Superior temporal gyrus (tissue), 1 donor: ENCODE results near the gene PYGO2.

Experiments
- DNase-seq: peaks from one replicate; pipeline ENCODE4 v3.0.0-alpha.2; 2016; ENCODE audit errors: extremely low spot score

PYGO2 gene

DNA sequence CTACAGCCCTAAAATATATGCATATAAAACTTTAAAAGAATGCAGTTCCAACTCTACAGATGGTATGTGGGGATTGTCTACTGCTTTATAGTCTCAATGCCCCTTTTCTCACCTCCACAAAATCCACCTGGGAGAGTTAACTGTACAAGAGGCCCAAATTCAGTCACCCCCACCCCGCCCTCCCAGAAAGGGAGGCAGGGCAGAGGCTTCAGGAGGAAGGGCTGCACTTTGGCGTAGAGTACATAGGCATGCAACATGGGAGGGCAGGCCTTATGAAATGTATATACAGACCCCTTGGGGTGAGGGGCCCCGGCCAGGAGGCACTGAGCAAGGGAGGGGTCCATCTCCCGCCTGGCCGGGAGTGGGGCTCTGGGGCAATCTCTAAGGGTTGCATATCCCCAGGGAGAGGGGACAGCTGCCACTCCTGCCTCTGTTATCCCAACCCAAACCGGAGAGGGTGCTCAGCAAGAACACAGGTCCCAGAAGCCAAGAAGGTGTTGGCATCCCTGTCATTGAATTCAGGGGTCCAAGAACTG lies 1.3 kb upstream of the PYGO2 start:
- no peak for DNase-seq

DNA sequence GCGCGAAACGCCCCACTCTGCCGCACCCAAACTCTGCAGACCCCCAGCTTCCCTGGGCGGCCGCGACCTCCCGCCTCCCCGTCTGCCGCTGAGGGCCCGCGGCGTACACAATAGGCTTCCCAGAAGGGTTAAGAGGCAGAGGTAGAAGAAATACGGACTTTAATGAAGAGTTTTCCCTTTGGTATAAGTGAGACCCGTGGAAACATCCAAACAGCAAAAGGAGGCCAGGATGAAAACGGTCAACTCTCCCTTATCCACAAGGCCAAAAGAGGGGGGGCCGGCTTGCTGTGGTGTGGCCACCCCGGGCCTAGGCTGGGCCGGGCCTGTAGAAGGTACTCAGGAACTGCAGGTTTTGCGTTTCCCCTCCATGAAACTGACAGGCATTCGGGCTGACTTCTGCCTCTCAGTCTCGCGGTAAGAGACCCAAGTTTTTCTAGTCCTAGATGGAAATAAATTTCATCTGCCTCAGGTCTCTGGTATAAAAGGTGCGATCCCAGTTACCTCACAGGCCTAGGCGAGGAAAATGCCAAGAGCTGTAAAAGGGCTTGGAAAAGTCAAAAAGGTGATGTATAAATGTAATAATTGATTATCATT lies 671 bp upstream of the PYGO2 start:
- peak; percentile 30 for DNase-seq

DNA sequence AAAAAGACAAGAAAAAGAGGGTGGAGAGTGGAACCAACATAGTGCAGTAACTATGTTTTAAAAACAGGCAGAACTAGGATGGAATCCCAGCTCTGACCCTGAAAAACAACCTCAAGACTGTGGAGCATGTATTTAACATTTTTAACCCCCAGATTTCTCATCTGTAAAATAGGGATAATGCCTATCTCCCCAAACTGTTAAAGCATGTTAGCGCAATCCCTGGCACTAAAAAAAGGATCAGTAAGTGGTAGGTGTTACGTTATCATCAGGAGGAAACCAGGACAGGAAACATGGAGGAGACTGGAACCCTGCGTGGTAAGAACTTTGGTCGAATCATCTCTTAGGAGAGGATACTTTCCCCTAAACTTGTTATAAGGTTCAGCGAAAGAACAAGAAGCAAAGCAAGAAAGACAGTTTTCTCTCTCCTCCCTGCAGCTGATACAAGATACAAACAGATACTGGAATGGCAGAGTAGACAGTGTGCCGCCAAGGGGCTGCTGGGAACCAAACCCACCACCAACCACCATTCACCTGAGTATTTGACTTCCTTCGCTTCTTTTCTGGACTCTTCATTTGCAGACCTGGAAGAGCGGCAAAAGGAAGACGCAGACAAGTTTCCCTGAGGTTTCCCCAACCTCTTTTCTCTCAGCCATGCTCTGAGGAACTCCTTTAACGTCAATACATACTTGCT lies 991 bp downstream of the PYGO2 start:
- peak; percentile 15 for DNase-seq

DNA sequence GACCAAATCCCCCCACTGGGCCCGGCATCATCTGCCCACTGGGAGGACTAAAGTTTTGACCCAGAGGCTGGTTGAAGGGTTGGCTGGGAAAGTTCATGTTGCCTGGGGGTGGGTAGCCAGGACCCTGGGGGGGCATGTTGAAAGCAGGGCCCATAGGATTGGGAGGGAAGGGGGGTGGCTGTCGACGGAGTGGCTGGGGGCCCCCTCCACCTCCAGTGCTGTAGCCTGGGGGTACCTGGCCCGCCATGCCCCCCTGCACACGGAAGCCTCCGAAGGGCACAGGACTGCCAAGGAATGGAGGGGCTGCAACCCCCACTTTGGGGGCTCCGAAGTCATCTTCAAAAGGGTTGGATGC lies 2.2 kb downstream of the PYGO2 start:
- DNase-seq: no peak

DNA sequence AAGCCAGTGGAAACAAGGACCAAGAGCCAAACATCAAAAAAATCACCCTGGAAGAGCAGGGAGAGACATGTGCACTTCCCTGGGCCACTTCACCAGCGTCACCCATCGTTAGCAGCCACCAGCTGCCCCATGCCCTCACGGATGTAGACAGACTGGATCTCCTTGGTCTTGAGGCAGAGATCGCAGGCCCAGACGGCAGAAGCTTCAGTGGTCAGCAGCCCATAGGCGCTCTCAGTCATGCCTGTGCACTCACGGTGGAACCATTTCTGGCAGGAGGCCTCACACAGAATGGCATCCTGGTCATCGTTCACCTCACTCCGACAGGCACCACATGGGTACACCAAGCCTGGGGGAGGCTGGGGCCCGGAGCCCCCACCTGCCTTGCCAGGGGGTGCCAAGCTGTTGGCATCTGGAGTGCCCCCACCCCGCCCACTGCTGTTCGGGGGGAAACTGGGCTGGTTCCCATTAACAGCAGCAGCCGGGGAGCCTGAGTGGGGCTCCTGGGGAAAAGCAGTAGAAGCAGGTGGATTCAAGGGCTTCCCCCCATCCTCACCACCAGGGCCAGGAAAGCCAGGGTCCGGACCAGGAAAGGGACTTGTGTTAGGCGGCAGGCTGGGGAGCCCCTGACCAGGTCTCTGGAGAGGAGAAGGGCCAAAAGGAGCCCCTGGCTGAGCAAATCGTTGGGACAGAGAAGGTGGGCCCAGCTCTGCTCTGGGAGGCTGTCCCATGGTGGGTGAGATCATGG lies 2.7 kb downstream of the PYGO2 start:
- no peak for DNase-seq

DNA sequence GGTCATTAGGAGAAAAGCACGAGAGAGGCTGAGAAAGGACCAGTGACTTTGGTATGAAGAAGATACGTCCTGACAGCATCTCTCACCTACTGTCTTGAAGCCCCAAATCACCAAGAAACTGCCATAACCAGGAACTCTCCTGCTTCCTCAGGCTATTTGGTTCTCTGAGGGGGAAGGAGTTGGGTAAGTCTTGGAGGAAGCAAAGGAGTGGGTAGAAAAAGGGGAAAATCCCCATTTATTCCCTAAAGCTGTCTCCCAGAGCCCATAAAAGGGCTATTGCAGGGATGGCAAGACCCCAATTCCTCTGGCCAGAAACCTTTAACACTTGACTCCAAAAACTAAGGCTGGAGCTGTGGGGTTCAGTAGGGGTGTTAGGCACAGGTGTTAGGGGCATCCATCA lies 3.5 kb downstream of the PYGO2 start:
- DNase-seq: no peak

DNA sequence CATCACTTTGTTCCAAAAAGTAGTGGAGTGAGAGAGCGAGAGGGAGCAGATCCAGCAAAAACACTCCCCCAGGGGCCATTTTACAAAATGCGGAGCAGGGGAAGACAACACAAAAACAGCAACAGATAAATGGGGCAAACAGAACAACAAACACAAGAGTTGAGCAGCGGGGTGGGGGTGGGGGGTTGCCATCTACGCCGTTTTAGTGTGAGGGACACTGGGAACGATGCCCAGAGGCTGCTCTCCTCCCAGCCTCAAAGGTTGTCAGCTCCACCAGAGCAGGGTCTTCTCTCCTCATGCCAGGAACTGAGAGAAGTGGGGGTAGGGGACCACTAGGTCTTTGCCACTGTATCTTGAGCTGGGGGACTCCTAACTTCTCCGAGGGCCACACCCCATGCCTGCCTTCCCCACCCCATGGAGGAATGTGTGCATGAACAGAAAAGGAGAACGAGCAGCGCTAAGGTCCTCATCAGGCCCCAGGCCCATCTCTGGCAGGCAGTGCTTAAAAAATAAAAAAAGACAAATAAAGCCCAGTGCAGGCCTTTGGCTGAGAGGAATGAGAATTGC lies 4.4 kb downstream of the PYGO2 start:
- DNase-seq: no peak

DNA sequence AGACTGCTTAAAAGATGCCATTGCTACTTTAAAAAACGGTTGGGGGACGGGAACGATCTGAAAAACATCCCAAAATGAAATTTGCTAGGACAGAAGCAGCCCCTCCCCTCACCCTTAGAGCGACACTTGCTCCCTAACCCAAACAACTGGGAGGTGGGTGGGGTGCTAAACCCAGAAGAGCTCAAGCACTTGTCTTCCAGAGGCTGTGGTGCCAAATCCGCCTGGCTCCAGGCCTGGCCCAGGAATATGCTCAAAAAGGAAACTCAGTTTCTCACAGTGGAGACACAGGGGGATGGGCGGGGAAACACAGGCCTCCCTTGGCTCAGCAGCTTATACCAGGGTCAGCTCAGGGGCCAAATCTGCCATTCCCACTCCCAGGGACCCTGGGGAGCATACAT lies 5.0 kb downstream of the PYGO2 start:
- no peak for DNase-seq

DNA sequence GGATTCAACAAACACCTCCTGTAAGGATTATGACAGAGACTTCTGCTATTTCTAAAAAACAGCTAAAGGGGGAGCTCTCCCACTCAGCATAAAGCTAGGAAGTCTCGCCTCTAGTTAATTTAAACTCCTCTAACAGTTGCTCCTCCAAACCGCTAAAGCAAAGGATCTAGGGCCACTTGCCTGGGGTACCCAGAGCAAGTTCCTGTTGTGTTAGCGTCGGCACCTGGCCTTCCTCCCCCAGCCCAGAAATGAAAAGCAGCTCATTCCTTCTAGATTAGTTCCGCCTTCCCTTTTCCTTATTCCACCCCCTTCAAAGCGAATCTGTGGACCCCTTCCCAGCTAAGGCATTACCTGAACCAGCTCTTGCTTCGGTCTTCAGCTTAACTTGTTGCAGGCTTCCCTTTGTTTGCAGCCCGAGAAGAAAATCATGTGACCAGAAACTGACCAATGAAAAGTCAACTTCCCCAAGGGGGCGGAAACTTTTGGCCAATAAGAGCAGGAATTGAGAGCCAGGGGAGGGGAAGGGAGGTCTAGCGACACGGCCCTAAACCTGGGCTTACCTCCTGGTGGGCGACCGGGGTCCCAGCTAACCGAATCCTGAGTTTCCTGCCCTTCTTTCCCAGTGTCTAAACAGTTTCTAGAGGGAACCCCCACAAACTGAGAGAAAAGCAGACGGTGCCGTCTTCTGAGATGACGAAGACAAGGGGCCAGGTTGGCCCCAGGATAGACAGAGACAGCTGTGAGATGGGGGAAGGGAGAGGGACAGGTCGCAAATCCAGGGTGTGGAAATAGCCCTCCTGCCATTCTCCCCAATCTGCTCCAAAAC lies 5.7 kb downstream of the PYGO2 start, which contains the start of gene PBXIP1:
Gene PBXIP1, minus strand, starts transcription at position 382 of the 826 bp plus-strand sequence. CDS start 2,378 bp downstream, outside the sequence.
- peak; percentile 96 for DNase-seq

DNA sequence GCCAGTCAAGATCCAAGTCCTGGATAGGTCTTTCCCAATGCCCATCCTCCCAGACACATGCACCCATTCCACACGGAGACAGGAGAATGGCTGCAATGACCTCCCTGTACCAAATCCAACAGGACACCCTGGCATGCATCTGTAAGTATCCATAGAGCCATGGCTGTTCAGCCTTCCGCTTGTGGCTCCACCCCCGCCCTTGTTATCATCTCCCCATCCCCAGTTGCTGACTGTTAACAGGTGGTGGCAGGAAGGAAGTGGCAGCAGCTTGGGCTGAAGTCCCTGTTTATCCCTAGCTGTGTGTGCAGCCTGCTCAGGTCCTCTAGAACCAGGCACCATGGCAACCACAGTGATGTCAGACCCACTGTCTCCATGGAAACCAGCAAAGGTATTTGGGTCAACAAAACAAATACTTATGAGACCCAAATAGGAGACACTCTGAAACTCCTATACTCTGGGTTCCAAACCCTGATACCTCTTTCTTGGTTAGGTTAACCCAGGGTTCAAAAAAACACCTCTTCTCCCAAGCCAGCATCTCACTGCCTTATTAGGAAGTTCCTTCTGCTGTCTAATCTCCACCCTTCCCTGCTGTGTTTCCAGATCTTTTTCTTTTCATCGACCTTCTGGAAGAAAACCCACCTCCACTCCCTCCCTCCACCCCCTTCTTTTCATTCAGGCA lies 6.4 kb downstream of the PYGO2 start:
- peak; percentile 75 for DNase-seq

DNA sequence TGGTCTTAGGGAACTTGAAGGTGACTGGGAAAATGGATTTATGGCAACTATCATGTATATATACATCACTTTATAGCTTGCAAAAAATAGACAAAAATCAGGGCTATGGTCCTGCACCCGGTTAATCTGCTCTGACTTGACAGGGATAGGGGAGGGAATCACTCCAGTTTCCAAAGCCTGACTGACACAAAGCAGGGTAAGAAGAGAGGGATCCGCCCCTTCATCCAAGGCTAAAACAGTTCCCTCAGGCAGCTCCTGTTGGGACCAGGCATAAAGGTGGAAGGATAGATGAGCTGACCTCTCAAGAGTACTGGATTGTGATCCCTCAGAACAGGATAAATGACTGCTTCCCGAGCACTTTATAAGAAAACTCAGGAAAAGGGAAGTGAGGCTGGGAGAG lies 7.0 kb downstream of the PYGO2 start:
- no peak for DNase-seq

DNA sequence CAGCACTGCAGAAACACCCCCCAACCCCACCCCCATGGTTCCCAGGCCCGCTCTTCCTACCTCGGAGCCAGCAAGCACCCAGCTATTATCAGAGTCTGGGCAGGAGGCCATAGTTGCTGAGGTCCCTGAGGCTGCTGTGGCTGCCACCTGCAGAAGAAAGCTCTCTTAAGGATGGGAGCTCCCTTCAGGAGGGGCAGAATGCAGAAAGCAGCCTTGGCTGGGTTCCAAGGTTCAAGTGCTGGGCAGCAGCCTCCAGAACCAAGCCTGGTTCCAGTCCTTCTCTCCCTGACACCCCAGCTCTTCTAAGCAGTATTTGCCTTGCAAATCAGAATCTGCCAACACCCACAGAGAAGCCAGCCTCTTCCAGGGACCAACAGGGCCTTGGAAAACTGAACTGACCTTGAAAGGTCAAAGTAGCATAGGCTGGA lies 8.0 kb downstream of the PYGO2 start:
- no peak for DNase-seq

DNA sequence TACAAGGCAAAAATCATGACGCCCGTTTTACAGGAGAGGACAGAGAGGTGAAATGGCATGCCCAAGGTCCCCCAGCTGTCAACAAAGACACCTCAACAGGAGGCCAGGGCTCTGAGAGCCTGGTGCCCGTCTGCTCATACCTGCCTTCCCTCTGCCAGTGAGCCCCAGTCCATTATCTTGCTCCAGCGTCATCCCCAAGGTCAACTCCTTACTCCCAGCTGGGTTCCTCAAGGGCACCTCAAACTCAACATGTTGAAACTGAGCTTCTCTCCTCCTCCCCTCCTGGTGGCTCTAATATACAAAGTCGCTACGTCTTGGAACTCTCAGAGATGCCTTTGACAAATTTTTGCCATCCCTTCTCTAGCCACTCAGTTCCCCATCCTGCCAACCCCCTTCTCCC lies 8.9 kb downstream of the PYGO2 start:
- no peak for DNase-seq

DNA sequence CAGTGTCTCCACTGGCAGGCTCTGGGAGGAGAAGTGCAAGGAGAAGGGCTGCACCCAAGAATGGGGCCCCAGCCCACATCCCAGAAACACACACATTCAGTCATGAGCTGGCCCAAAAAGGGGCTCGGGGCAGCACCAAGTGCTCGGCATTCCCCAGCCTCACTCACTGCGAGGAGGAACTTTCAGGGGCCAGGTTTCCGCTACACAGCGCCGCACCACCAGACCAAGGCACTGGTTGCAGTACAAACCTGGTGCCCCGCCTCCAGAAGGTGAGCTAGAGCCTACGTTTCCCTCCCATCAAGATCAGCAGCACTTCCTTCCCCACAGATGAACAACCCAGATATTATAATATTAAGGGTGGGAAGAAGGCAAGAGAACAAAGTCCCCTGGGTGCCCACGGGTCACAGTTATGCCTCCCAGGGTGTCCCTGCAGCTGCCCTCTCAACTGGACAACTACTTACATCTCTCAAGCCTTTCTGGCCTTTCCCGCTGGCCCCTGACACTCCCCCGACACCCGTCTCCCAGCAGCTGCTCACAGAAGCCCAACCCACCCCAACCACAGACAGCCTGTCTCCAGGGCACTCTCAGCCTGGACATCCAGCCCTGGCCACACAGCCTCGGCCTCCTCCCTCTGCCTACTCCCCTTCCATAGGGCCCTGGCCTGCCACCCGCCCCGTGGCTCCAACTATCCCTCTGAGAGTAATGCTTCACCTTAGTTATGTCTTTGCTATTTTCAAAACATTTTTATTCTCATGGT lies 9.5 kb downstream of the PYGO2 start:
- DNase-seq: no peak

DNA sequence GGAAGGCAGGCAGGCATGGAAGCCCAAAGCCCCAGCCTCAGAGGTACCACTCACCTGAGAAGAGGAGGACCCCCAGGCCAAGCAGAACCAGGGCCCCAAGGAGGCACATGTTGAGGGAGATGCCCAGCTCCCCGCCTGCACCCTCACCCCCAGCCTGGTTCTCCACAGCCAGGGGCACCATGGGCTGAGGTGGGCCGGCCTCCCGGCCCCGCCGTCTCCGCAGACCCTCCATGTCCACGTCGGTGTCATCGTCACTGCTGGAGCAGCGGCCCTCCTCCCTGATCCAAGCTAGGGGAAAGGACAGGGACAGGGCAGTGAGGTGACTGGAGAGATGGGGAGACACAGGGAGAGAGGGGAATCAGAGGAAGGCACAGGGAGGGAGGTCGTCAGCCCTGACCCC lies 13.5 kb downstream of the PYGO2 start:
- no peak for DNase-seq

DNA sequence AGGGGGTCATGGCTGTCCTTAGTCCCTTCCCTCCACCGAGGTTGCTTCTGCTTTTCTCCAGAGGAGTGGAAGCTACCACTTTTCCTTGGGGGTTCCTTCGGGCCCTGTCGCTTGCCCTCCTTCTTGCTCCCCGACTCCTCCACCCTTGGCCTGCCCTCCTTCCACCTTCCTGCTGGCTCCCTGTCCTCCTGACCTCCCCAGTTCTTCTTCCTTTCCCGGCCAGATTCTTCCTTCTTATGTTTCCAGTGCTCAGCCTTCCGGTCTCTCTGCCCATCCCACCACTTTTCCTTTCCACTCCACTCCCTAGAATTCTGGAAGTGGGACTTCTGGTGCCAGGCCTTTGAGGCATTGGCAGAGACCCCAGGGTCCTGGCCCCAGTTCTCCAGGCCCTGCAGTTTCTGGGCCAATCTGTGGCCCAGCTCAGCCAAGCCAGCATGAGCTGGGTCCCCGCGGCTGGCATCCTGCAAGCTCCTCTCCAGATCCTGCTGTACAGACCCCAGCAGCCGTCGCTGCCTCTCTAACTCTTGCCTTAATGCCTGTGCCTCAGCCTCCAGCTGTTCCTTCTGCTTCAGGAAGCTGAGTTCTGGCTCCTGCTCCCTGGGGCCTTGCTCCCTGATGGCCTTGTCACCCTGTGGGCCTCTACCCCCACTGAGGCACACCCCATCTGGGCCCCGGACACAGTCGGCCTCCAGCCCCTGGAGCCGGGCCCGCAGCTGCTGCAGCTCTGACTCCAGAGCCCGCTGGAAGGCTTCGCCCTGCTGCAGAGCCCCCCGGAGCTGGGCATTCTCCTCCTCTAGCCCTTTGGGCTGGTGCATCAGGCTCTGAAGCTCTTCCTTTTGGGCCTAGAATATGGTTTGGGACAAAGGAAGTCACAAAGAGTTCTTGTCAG lies 15.4 kb downstream of the PYGO2 start:
- DNase-seq: no peak

DNA sequence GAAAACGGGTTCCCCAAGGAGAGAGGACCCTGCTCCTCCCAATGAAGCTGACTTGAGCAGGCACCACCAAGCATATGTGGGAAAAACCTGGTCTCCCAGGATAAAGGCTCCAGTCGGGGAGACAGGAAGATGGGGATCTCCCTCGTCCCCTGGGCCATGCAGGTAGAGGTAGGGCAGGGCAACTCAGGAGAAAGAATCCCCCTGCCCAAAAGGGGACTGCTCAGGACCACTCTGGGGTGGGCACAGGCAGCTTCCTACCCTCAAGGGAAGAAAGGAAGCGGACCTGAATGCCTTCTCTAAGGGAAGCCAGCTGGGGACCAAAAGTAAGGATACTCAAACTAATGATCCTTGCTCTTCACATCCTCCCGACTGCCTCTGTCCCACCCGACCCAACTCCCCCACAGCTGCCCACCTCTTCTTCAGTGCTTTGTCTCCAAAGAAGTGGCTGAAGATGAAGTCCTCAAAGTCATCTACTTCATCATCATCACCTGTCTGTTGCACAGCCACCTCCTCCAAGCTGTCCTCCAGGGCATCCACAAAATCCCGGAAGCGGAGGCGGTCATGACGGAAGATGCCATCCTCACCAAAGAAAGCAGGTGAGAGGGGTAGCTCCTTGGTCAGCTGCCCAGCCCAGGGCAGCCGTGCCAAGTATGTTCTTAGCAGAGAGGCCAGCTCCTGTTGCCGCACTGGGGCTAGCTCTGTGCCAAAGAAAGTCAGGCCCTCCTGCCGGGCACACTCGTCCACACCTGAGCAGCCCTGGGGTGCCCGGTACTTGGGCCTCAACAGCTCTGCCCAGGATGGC lies 16.2 kb downstream of the PYGO2 start:
- DNase-seq: no peak

DNA sequence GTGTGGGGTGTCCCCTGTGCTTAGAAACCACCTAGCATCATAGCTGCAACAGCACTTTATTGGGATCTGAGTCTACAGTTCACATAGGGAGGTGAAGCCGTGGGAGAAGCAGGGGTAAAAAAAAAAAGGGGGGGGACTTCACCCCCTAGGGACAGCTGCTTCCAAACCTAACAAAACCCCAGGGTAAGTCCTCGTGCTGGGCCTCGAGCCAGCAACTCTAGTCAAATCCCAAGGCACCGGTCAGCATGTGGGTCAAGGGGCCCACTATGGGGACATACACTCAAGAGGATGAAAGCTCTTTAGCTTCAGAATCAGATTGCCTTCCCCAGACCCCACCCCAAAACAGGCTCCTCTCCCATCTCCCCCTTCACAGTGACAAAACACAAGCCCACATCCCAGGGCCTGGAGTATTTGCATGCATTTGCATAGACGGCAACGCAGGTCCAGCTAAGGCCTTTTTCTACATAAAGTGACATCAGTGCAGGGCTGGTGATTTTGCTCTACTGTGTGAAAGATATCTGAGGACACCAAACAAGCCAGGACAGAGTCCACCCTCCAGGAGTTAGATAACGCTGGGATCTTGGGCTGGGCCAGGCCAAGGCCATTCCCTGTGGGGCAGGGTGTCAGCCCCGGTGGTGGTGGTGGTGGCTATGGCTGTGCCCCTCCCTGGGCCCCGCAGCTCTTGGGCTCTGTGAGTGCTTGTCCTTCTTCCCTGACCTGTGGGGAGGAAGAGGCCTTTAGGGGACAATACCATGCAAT lies 17.0 kb downstream of the PYGO2 start:
- no peak for DNase-seq
